Gastrocnemius medialis (tissue), 4 donors: ENCODE data around the gene ZBTB1. TPM values are rescaled to one million over a fixed set of nuclear protein-coding genes. Genes with fewer than 3 reads are reported as not detected.

Experiments
- ATAC-seq, 2 donors: fragments of 150-250 bp; one replicate each; pipeline ENCODE4 v1.9.1; 2016
- DNase-seq, 2 donors: peaks; one replicate each; pipeline ENCODE4 v3.0.0-alpha.2; 2019
- H3K27ac ChIP-seq, 4 donors: fragments of 200-600 bp; sonication (generic); 1 replicate in 1 of 4; 2 replicates in 3 of 4; pipeline ENCODE4 v1.5.1; 2016 to 2018; ENCODE audit warnings: mild to moderate bottlenecking in 2 of 4, moderate library complexity in 1 of 4
- H3K27me3 ChIP-seq, 3 donors: fragments of 200-600 bp; sonication (generic) in 2 of 3; 1 replicate in 1 of 3; 2 replicates in 2 of 3; pipeline versions ENCODE4 v1.5.1 to v1.6.0; 2016 to 2019; ENCODE audit warnings: mild to moderate bottlenecking in 1 of 3, moderate library complexity in 1 of 3
- H3K36me3 ChIP-seq, 2 donors: fragments of 200-600 bp; sonication (generic) in 1 of 2; one replicate each; pipeline ENCODE4 v1.5.1; 2017 to 2018
- H3K4me1 ChIP-seq, 2 donors: fragments of 200-600 bp; sonication (generic) in 1 of 2; one replicate each; pipeline ENCODE4 v1.5.1; 2016 to 2017; ENCODE audit warnings: mild to moderate bottlenecking in 2 of 2
- H3K4me3 ChIP-seq, 4 donors: fragments of 200-600 bp; sonication (generic) in 3 of 4; 1 replicate in 1 of 4; 2 replicates in 3 of 4; pipeline ENCODE4 v1.5.1; 2016 to 2019; ENCODE audit warnings: mild to moderate bottlenecking in 2 of 4
- H3K9me3 ChIP-seq, 3 donors: fragments of 200-600 bp; sonication (generic) in 2 of 3; 1 replicate in 1 of 3; 2 replicates in 2 of 3; pipeline ENCODE4 v1.5.1; 2016 to 2019
- POLR2A ChIP-seq, 2 donors: fragments of 450-650 bp; IDR thresholded peaks; one replicate each; pipeline ENCODE4 v1.6.1; 2017; ENCODE audit warnings: antibody characterized with exemption in 2 of 2, mild to moderate bottlenecking in 2 of 2, moderate library complexity in 2 of 2
- in situ Hi-C, 4 donors: fragments of 200-750 bp; cut with MboI; loops; one replicate each; pipeline versions ENCODE4 v1.15.0 to v1.8.0; 2017; ENCODE audit warnings: low sequenced_read_pairs in 4 of 4
- intact Hi-C: fragments of 100-400 bp; cut with DNase I; formaldehyde crosslinking; loops from one replicate; pipeline ENCODE4 v1.15.1; 2023; ENCODE audit warnings: low total_unique reads
- total RNA-seq, 4 donors: library from RNA; depleted of rRNA; stranded (reverse); fragments of >200 nt; gene quantifications; one replicate each; pipeline versions ENCODE4 v1.1.0 to v1.2.3, GENCODE V29; 2016
- TF ChIP-seq, protein P1 (sequence below), 5 experiments: fragments of 450-650 bp in 3 of 5; fragments of 200-600 bp in 2 of 5; sonication (generic) in 2 of 5; IDR thresholded peaks in 4 of 5; conservative IDR thresholded peaks in 1 of 5; 1 replicate in 4 of 5; 2 replicates in 1 of 5; pipeline ENCODE4 v1.5.1; 2016 to 2019; ENCODE audit warnings: antibody characterized with exemption in 5 of 5, mild to moderate bottlenecking in 3 of 5, moderate library complexity in 3 of 5

Gene ZBTB1
- total RNA-seq, 4 donors from 2014 or later, result 36.9 to 49.2 (median 38.0) TPM

GRCh38 chr14:64541261-64541971 is 36.8 kb downstream of the ZBTB1 start:
- peaks cover 23 to 40% of the 10 kb centered on the region in 2 donors for H3K4me1 ChIP-seq
- no peak for ATAC-seq
- intact Hi-C loops (loop anchor here (10.0 kb wide), 1 partner anchor 223 kb away; no protein-coding TSS in a partner anchor), in situ Hi-C loops (loop anchor here in 2 of 4 donors (10.0 to 25.0 kb wide), 2 partner anchors 93 to 96 kb away; no protein-coding TSS in a partner anchor)
- peak; percentile 10 to 44 for DNase-seq
- H3K4me3 ChIP-seq, result peak overlapping the region; percentile 53 to 81 (median 74)
- TF ChIP-seq, protein P1, sequence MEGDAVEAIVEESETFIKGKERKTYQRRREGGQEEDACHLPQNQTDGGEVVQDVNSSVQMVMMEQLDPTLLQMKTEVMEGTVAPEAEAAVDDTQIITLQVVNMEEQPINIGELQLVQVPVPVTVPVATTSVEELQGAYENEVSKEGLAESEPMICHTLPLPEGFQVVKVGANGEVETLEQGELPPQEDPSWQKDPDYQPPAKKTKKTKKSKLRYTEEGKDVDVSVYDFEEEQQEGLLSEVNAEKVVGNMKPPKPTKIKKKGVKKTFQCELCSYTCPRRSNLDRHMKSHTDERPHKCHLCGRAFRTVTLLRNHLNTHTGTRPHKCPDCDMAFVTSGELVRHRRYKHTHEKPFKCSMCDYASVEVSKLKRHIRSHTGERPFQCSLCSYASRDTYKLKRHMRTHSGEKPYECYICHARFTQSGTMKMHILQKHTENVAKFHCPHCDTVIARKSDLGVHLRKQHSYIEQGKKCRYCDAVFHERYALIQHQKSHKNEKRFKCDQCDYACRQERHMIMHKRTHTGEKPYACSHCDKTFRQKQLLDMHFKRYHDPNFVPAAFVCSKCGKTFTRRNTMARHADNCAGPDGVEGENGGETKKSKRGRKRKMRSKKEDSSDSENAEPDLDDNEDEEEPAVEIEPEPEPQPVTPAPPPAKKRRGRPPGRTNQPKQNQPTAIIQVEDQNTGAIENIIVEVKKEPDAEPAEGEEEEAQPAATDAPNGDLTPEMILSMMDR (IDR thresholded peaks at IDR 0.05 in 4 of 5, conservative IDR thresholded peaks at IDR 0.05 in 1 of 5), result peak in 3 of 5 experiments; percentile 15 to 21 (median 15)
- TF ChIP-seq POLR2A (IDR thresholded peaks at IDR 0.05), result no peak
- H3K27me3 ChIP-seq, result no peaks in the 10 kb centered on the region
- H3K27ac ChIP-seq, result peak overlapping the region; percentile 70 to 82 (median 74)
- no peaks in the 10 kb centered on the region for H3K9me3 ChIP-seq
- no peaks in the 10 kb centered on the region for H3K36me3 ChIP-seq

GRCh38 chr14:64541972-64542835 is 37.6 kb downstream of the ZBTB1 start:
- DNase-seq (no peak), ATAC-seq (no peak)
- H3K9me3 ChIP-seq, result no peaks in the 10 kb centered on the region
- H3K4me3 ChIP-seq, result peak overlapping the region; percentile 53 to 81 (median 74)
- H3K36me3 ChIP-seq, result no peaks in the 10 kb centered on the region
- in situ Hi-C loops, result loop anchor here in 2 of 4 donors (10.0 to 25.0 kb wide), 2 partner anchors 93 to 95 kb away; no protein-coding TSS in a partner anchor
- peak overlapping the region; percentile 1 to 82 (median 72) for H3K27ac ChIP-seq
- H3K27me3 ChIP-seq, result no peaks in the 10 kb centered on the region
- TF ChIP-seq POLR2A (IDR thresholded peaks at IDR 0.05), result no peak
- TF ChIP-seq, protein P1 (IDR thresholded peaks at IDR 0.05 in 4 of 5, conservative IDR thresholded peaks at IDR 0.05 in 1 of 5), result no peak
- peaks cover 23 to 40% of the 10 kb centered on the region in 2 donors for H3K4me1 ChIP-seq
- intact Hi-C loops, result loop anchor here (10.0 kb wide), 1 partner anchor 223 kb away; no protein-coding TSS in a partner anchor

- intact Hi-C loops, result loop anchor here (10.0 kb wide), 1 partner anchor 222 kb away; no protein-coding TSS in a partner anchor
- no peaks in the 10 kb centered on the region for H3K27me3 ChIP-seq
- DNase-seq (no peak), ATAC-seq (no peak)
- peak overlapping the region in 2 of 4 donors; percentile 73 to 82 for H3K27ac ChIP-seq
- H3K36me3 ChIP-seq, result no peaks in the 10 kb centered on the region
- peaks cover 23 to 40% of the 10 kb centered on the region in 2 donors for H3K4me1 ChIP-seq
- in situ Hi-C loops, result loop anchor here in 2 of 4 donors (10.0 to 25.0 kb wide), 2 partner anchors 92 to 94 kb away; no protein-coding TSS in a partner anchor
- no peaks in the 10 kb centered on the region for H3K9me3 ChIP-seq
- H3K4me3 ChIP-seq, result peak overlapping the region; percentile 53 to 81 (median 74)
- TF ChIP-seq, protein P1 (IDR thresholded peaks at IDR 0.05 in 4 of 5, conservative IDR thresholded peaks at IDR 0.05 in 1 of 5), result no peak
- TF ChIP-seq POLR2A (IDR thresholded peaks at IDR 0.05), result no peak
Measured at GRCh38 chr14:64542836-64543201, 38.2 kb downstream of the ZBTB1 start.

DNA sequence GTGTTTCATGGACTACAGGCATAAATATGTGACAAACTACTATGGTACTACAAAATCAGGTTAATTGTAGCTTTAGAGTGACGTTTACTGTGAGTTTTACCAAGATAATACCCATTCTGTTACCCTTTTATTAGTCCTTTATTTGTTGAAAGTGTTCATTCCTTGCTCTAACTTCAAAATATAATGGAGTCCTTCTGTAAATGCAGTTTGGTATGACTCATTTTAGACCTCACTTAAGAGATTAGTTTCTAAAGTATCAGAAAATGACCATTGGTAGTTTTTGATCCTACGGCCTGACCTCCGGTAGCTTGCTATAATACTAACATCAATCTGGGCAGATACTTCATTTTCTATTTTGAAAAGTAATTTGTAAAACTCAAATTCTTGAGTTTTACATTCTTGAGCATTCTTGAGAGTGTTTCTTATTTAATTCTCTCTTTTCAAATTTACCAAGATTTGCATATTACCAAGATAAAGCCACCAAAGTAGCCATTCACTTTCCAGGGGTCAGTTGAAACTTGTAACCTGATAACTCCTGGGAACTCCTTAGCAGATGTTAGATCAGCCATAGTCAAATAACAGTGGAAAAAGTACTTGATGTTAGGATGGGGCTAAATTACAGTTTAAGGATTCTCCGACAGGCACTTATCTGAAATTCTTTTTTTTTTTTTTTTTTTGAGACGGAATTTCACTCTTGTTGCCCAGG is 40.2 kb downstream of the ZBTB1 start:
- Histone ChIP-seq H3K27ac (no peak overlapping the region), H3K36me3 (no peaks in the 10 kb centered on the region), H3K4me3 (peak overlapping the region in 3 of 4 donors; percentile 7 to 77 (median 31)), H3K27me3 (no peaks in the 10 kb centered on the region), H3K4me1 (peaks cover 28 to 35% of the 10 kb centered on the region in 2 donors), H3K9me3 (no peaks in the 10 kb centered on the region)
- TF ChIP-seq, protein P1 (IDR thresholded peaks at IDR 0.05 in 4 of 5, conservative IDR thresholded peaks at IDR 0.05 in 1 of 5), result no peak
- TF ChIP-seq POLR2A (IDR thresholded peaks at IDR 0.05), result no peak
- ATAC-seq (no peak), DNase-seq (no peak)
- intact Hi-C loops (loop anchor here (10.0 kb wide), 1 partner anchor 220 kb away; no protein-coding TSS in a partner anchor), in situ Hi-C loops (loop anchor here in 2 of 4 donors (10.0 to 25.0 kb wide), 2 partner anchors 90 to 93 kb away; no protein-coding TSS in a partner anchor)
